B cell (primary cell): Measurements from ENCODE around the gene SLC10A4. TPM values are rescaled to one million over a fixed set of nuclear protein-coding genes. Genes with fewer than 3 reads are reported as not detected.
A peak's percentile ranks its signal among the peaks of the same experiment; 100 is the strongest.

Source experiments
- ATAC-seq: fragments of 200-7000 bp; cut with Tn5 transposase; one replicate; pipeline ENCODE4 v1.10.0; 2021; ENCODE audit warnings: low read depth, mild to moderate bottlenecking, moderate number of reproducible peaks, moderate library complexity
- CTCF ChIA-PET: fragments of 350-600 bp; sonication (Branson Sonifier 250); formaldehyde crosslinking; loops from one replicate; lab custom pipeline; 2021; ENCODE audit warnings: antibody characterized with exemption, inconsistent platforms; lab: Charles Lee
- POLR2A ChIA-PET: fragments of 350-600 bp; sonication (Branson Sonifier 250); formaldehyde crosslinking; loops from one replicate; lab custom pipeline; 2021; ENCODE audit warnings: antibody characterized with exemption; lab: Charles Lee
- DNase-seq: peaks from one replicate; pipeline ENCODE4 v3.0.0; 2013
- H2AFZ ChIP-seq: 2 replicates; pipeline ENCODE4 v1.6.1; 2012; ENCODE audit warnings: mild to moderate bottlenecking, low read depth, low read length; ENCODE audit not compliant: insufficient read depth, poor library complexity, severe bottlenecking
- H3K27ac ChIP-seq, 2 donors: 1 replicate in 1 of 2; 2 replicates in 1 of 2; pipeline ENCODE4 v1.5.1; 2012 to 2013; ENCODE audit warnings: low read length in 2 of 2, mild to moderate bottlenecking in 2 of 2, moderate library complexity in 1 of 2
- H3K27me3 ChIP-seq, 4 experiments: fragments of 200-600 bp in 1 of 4; sonication (generic) in 1 of 4; replicated peaks in 1 of 4; 1 replicate in 2 of 4; 2 replicates in 2 of 4; pipeline versions ENCODE4 v1.6.1 to v1.7.0; 2013 to 2016; ENCODE audit warnings: low read length in 3 of 4, mild to moderate bottlenecking in 2 of 4, mixed read lengths in 1 of 4, moderate library complexity in 1 of 4; ENCODE audit not compliant: insufficient read depth in 4 of 4, control insufficient read depth in 3 of 4; ENCODE audit errors: control extremely low read depth in 1 of 4
- H3K36me3 ChIP-seq, 2 experiments: replicated peaks in 1 of 2; 1 replicate in 1 of 2; 2 replicates in 1 of 2; pipeline versions ENCODE4 v1.6.1 to v1.7.1; 2013; ENCODE audit warnings: low read length in 1 of 2; ENCODE audit not compliant: insufficient read depth in 2 of 2, control insufficient read depth in 1 of 2; ENCODE audit errors: control extremely low read depth in 1 of 2, extremely low read depth in 1 of 2
- H3K4me1 ChIP-seq, 2 donors: fragments of 200-600 bp in 1 of 2; sonication (generic) in 1 of 2; 1 replicate in 1 of 2; 2 replicates in 1 of 2; pipeline versions ENCODE4 v1.5.1 to v1.6.1; 2013 to 2017; ENCODE audit warnings: low read length in 2 of 2; ENCODE audit not compliant: control insufficient read depth in 2 of 2, insufficient read depth in 2 of 2
- H3K4me2 ChIP-seq: replicated peaks from 2 replicates; pipeline ENCODE3; 2012; ENCODE audit warnings: mild to moderate bottlenecking, low read depth, low read length; ENCODE audit not compliant: poor library complexity, severe bottlenecking
- H3K4me3 ChIP-seq, 5 experiments: fragments of 200-600 bp in 1 of 5; sonication (generic) in 1 of 5; 1 replicate in 3 of 5; 2 replicates in 2 of 5; pipeline versions ENCODE4 v1.5.1 to v1.7.0; 2011 to 2016; ENCODE audit warnings: low read length in 4 of 5, mild to moderate bottlenecking in 4 of 5, low read depth in 2 of 5, control low read depth in 1 of 5, moderate library complexity in 1 of 5; ENCODE audit not compliant: insufficient read depth in 1 of 5; ENCODE audit errors: control extremely low read depth in 1 of 5, extremely low read depth in 1 of 5
- H3K79me2 ChIP-seq: fragments of 200-600 bp; sonication (generic); one replicate; pipeline ENCODE4 v1.6.0; 2016; ENCODE audit warnings: low read length; ENCODE audit not compliant: control insufficient read depth, insufficient read depth
- H3K9ac ChIP-seq: fragments of 200-600 bp; sonication (generic); 2 replicates; pipeline ENCODE4 v1.6.1; 2017; ENCODE audit warnings: mild to moderate bottlenecking, low read length, moderate library complexity
- H3K9me3 ChIP-seq, 3 donors: one replicate each; pipeline versions ENCODE4 v1.6.1 to v1.7.1; 2013; ENCODE audit warnings: low read length in 2 of 3; ENCODE audit not compliant: control insufficient read depth in 2 of 3, insufficient read depth in 1 of 3; ENCODE audit errors: control extremely low read depth in 1 of 3
- H4K20me1 ChIP-seq: 2 replicates; pipeline ENCODE4 v1.6.0; 2012; ENCODE audit warnings: mild to moderate bottlenecking, low read length; ENCODE audit not compliant: insufficient read depth, control insufficient read depth, poor library complexity, severe bottlenecking
- H3K27ac Mint-ChIP-seq: one replicate; pipeline ENCODE4 v1.8.0; 2021; ENCODE audit warnings: mixed read lengths
- H3K27me3 Mint-ChIP-seq: one replicate; pipeline ENCODE4 v1.8.0; 2021; ENCODE audit warnings: mixed read lengths
- H3K4me1 Mint-ChIP-seq: one replicate; pipeline ENCODE4 v1.8.0; 2021; ENCODE audit warnings: mixed read lengths
- H3K4me3 Mint-ChIP-seq: one replicate; pipeline ENCODE4 v1.8.0; 2021; ENCODE audit warnings: mixed read lengths
- H3K9me3 Mint-ChIP-seq: one replicate; pipeline ENCODE4 v1.8.0; 2022; ENCODE audit warnings: mixed read lengths; ENCODE audit not compliant: insufficient read depth
- EZH2 ChIP-seq: IDR thresholded peaks from 2 replicates; pipeline ENCODE4 v1.6.1; 2012; ENCODE audit warnings: borderline replicate concordance, low read depth, mild to moderate bottlenecking, moderate library complexity, low read length; ENCODE audit not compliant: insufficient read depth, poor library complexity, severe bottlenecking
- WGBS: methylation state at CpG from one replicate; pipeline ENCODE4 v1.1.5; 2013; ENCODE audit warnings: missing lambda C conversion rate; ENCODE audit not compliant: insufficient coverage; 5-methylcytosine and 5-hydroxymethylcytosine counted together
- intact Hi-C: fragments of 100-400 bp; cut with micrococcal nuclease; formaldehyde crosslinking; loops from one replicate; pipeline ENCODE4 v1.10.0; 2022
- polyA plus RNA-seq: library from polyadenylated mRNA; depleted of rRNA; stranded (reverse); fragments of >200 nt; gene quantifications from 2 replicates; pipeline ENCODE4 v1.2.3, GENCODE V29; 2012
- total RNA-seq, 2 donors: library from RNA; stranded (reverse); fragments of 120-200 nt in 1 of 2; gene quantifications; 1 replicate in 1 of 2; 2 replicates in 1 of 2; pipeline versions ENCODE4 v1.2.3 to v1.2.4, GENCODE V29; 2013 to 2022
- TF ChIP-seq, protein P1 (sequence below): fragments of 200-600 bp; IDR thresholded peaks from one replicate; pipeline ENCODE4 v1.8.0; 2022; ENCODE audit warnings: antibody characterized with exemption, mild to moderate bottlenecking

SLC10A4 gene
- total and polyA plus RNA-seq, 2 donors (not counting 1 experiment from before 2014, with no cell fraction given), result 0.07 to 0.25 TPM

DNA sequence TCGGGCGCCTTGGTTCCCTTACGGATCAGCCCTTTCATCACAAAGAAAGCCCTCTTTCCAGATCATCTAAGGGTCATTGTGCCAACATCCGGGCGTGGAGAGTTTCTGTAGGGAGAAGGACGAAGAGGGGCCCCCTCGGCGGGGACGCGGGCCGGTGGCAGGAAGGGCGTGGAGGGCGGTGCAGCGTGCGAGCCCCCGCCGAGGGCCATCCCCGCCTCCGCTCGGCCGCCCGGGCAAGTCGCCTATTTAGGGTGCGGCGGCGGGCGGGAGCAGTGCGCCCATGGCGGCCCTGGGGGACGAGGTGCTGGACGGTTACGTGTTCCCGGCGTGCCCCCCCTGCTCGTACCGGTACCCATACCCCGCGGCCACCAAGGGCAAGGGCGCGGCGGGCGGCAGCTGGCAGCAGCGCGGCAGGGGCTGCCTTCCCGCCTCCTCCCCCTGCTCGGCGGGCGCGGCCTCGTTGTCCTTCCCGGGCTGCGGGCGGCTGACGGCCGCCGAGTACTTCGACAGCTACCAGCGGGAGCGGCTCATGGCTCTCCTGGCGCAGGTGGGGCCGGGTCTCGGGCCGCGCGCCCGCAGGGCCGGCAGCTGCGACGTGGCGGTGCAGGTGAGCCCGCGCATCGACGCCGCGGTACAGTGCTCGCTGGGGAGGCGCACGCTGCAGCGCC, 7.0 kb downstream of the SLC10A4 start, which contains the start of gene ZAR1:
Gene ZAR1, plus strand, starts transcription at position 241 of the 668 bp plus-strand sequence. Its CDS starts 40 bp downstream, at position 281.
- intact Hi-C loops, result no loop called here
- Mint-ChIP-seq H3K4me1 (peaks cover 4% of the 10 kb centered on the region), H3K27ac (no peak within 1 kb of the TSS), H3K4me3 (peak within 1 kb of the TSS; percentile 80), H3K9me3 (no peaks in the 10 kb centered on the region), H3K27me3 (peaks cover 40% of the 10 kb centered on the region)
- Histone ChIP-seq H3K27ac (no peak within 1 kb of the TSS), H4K20me1 (no peaks in the 10 kb centered on the region), H3K4me3 (peak within 1 kb of the TSS in 2 of 5 experiments; percentile 29 to 39), H3K36me3 (no peaks in the 10 kb centered on the region), H3K9ac (peak within 1 kb of the TSS; percentile 49), H3K9me3 (peaks cover 0 to 4% (median 1%) of the 10 kb centered on the region in 3 donors), H3K4me2 (peak within 1 kb of the TSS; percentile 74), H3K79me2 (no peaks in the 10 kb centered on the region), H2AFZ (peak within 1 kb of the TSS; percentile 56), H3K27me3 (peaks cover 0 to 24% (median 17%) of the 10 kb centered on the region in 4 experiments), H3K4me1 (peaks cover 9 to 11% of the 10 kb centered on the region in 2 donors)
- CTCF ChIA-PET, result no interaction called here
- DNase-seq (peak; percentile 43), ATAC-seq (peak; percentile 36)
- TF ChIP-seq, protein P1, sequence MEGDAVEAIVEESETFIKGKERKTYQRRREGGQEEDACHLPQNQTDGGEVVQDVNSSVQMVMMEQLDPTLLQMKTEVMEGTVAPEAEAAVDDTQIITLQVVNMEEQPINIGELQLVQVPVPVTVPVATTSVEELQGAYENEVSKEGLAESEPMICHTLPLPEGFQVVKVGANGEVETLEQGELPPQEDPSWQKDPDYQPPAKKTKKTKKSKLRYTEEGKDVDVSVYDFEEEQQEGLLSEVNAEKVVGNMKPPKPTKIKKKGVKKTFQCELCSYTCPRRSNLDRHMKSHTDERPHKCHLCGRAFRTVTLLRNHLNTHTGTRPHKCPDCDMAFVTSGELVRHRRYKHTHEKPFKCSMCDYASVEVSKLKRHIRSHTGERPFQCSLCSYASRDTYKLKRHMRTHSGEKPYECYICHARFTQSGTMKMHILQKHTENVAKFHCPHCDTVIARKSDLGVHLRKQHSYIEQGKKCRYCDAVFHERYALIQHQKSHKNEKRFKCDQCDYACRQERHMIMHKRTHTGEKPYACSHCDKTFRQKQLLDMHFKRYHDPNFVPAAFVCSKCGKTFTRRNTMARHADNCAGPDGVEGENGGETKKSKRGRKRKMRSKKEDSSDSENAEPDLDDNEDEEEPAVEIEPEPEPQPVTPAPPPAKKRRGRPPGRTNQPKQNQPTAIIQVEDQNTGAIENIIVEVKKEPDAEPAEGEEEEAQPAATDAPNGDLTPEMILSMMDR, result no peak
- TF ChIP-seq EZH2, result peak; percentile 12
- POLR2A ChIA-PET, result no interaction called here
- WGBS, result 7% methylated on average over 79 of the region's 80 CpGs
